HuH-7.5 (cell line): ENCODE measurements around the gene TMEM108.

ENCODE experiments used
- DNase-seq: peaks from one replicate; pipeline ENCODE4 v3.0.0; 2011; ENCODE audit warnings: low spot score

TMEM108 gene

GRCh38 chr3:133054586-133054985 is 16.4 kb downstream of the TMEM108 start:
- no peak for DNase-seq

GRCh38 chr3:133055339-133055738 is 17.1 kb downstream of the TMEM108 start:
- DNase-seq = no peak

DNA sequence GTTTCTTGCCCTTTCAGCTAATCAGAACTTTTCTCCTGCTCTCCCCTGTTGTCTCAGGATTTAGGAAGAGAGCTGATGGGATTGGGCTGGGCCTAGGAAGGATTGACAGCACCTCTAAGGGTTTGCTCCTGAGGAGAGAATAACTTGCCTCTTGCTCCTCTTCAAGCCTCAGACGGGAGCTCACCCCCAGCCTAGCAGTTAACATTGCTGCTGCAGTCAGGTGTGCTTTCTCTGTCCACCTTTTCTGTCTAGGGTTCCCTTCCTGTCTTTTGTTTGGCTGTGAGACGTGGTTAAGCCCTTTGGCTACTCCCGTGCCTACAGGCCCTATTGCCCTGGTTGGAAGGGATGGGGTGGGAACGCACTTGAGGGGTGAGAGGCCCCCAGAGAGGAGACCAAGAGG is 20.1 kb downstream of the TMEM108 start:
- DNase-seq = no peak

DNA sequence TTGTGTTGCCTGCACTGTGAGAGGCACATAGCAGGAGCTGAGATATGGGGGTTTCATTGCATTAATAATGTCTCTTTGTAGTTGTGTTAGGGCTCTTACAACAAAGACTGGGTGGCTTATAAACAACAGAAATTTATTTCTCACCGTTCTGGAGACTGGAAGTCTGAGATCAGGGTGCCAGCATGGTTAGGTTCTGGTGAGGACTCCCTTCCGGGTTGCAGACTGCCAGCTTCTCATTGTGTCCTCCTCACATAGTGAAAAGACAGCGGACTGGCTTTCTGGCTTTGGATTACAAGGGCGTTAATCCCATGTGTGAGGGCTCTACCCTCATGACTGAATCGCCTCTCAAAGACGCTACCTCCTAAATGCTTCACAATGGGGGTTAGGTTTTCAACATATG is 20.6 kb downstream of the TMEM108 start:
- no peak for DNase-seq

GRCh38 chr3:133065193-133065961 is 27.2 kb downstream of the TMEM108 start:
- no peak for DNase-seq

DNA sequence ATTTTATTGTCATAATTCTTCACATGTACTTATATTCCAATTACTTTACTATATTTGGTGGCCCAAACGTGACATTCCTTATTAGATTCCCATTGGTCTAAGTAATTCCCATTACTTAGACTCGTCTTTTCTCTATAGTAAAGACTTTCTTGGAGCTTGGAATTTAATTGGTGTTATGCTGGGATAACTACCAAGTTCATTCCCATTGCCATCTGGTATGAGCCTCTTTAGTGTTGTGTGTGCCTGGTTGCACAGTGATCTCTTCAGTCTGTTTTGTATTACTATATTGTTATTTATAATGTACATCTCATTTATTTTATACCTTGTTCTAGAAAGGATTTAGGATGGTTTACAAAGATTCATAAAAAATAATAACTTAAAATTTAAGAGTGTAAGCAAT is 27.8 kb downstream of the TMEM108 start:
- DNase-seq = no peak

- no peak for DNase-seq
These were observed 31.5 kb downstream of the TMEM108 start for GRCh38 chr3:133069556-133070286.

DNA sequence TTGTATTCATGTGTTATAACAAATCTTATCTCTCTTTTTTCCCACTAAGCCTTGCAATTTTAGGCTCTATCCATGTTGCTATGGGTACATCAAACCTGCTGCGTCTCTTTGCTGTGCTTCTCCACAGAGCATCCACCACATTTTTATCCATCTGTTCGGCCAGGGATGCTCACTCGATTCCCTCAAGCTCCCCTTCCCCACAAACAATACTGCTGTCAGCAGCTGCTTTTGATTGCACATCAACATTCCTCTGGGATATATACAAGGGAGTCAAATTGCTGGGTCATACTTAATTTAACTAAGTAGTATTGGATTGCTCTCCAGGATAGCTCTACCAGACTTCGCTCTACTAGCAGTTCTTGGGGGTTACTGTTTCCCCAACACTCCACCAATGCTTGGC is 36.8 kb downstream of the TMEM108 start:
- DNase-seq = no peak

- DNase-seq = no peak
These were observed 39.5 kb downstream of the TMEM108 start for GRCh38 chr3:133077688-133078087.

- DNase-seq = no peak
These were observed 41.4 kb downstream of the TMEM108 start for GRCh38 chr3:133079621-133080020.

DNA sequence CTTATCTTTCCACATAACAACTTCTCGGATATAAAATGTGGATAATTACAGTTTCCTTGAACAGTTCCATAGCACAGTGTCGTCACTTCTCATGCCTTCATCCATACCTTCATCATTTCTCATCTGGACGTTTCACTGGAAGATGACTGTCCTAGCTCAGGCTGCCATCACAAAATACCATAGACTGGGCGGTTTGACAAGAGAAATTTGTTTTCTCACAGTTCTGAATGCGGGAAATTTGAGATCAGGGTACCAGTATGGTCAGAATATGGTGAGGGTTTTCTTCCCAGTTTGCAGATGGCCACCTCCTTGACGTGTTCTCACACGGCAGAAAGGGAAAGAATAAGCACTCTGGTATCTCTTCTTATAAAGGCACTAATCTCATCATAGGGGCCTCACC is 42.8 kb downstream of the TMEM108 start:
- DNase-seq = no peak

GRCh38 chr3:133083395-133083794 is 45.2 kb downstream of the TMEM108 start:
- no peak for DNase-seq

- no peak for DNase-seq
These were observed 51.8 kb downstream of the TMEM108 start for GRCh38 chr3:133089906-133090485.

- DNase-seq = no peak
These were observed 54.5 kb downstream of the TMEM108 start for GRCh38 chr3:133092681-133093080.

GRCh38 chr3:133093366-133093765 is 55.2 kb downstream of the TMEM108 start:
- DNase-seq = no peak

GRCh38 chr3:133096900-133097613 is 58.9 kb downstream of the TMEM108 start:
- DNase-seq = no peak

DNA sequence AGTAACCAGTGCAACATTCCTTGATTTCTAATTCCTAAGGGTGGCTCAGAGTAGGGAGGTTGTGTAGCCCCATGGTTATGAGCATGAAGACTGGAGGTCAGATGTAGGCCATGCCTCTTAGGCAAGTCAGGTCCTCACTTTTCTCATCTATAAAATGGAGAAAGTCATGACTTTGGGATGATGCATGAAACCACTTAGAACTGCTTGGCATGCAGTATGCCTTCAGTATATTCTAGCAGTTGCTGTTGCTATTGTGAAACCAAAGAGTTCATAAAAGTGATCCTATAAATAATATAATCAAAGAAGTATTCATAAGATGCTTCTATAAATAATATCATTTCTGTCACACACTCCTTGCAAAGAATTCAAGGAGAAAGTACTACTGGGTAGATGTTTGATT is 65.5 kb downstream of the TMEM108 start:
- no peak for DNase-seq

- DNase-seq = no peak
These were observed 68.0 kb downstream of the TMEM108 start for GRCh38 chr3:133106169-133106568.

DNA sequence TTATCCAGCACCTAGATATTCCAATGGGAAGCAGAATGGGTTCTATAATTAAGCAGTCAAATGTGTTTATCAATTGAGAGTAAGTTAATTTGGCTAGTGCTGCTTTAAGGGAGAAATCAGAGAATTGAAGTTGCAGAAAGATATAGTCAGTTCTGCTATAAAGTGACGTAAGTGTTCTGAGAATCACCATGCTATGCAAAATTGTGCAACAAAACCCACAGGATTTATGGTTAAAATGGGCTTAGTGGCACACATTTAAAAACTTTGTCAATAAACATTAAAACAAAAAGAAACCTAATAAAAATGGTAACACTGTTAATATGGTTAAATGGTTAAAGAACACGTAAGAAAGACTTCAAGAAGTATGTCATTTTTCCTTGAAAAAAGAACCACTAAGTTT is 74.5 kb downstream of the TMEM108 start:
- no peak for DNase-seq

DNA sequence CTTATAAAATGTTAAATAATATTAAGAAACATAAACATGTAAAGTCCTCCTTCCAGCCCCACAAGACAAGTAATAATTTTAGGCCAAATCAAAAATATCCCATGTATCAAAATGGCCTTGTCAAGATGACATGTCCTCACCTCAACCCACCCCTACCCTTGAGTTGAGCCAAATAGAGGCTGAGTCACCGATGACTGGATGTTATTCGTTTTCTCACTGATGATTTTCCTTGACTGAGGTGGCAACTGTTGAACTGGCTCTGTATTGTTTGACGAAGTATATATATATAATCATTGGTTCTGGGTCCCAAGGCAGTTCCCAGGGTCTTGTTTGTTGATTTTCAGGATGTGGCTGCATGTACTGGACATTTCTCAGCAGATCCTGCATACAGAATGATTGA is 75.3 kb downstream of the TMEM108 start:
- no peak for DNase-seq

- DNase-seq = no peak
These were observed 75.9 kb downstream of the TMEM108 start for GRCh38 chr3:133113927-133114597.

- no peak for DNase-seq
These were observed 77.0 kb downstream of the TMEM108 start for GRCh38 chr3:133115176-133115575.
